T-helper 1 cell treated with Interleukin-12 subunit alpha and Interleukin-12 subunit beta and Interleukin-4 antibody, amounts not matched to agents 30 μg/mL and 1 μg/mL, for 36 hours (primary cell): ENCODE measurements around the gene PRKAG1.

Experiments
- H3K27ac Mint-ChIP-seq: one replicate; pipeline ENCODE4 v1.8.0; 2021; ENCODE audit warnings: mild to moderate bottlenecking, mixed read lengths
- H3K27me3 Mint-ChIP-seq: one replicate; pipeline ENCODE4 v1.8.0; 2021; ENCODE audit warnings: low read depth, mixed read lengths
- H3K36me3 Mint-ChIP-seq: one replicate; pipeline ENCODE4 v1.8.0; 2021; ENCODE audit warnings: low read depth, mixed read lengths
- H3K4me1 Mint-ChIP-seq: one replicate; pipeline ENCODE4 v1.8.0; 2021; ENCODE audit warnings: low read depth, mixed read lengths
- H3K4me3 Mint-ChIP-seq: one replicate; pipeline ENCODE4 v1.8.0; 2021; ENCODE audit warnings: mild to moderate bottlenecking, moderate library complexity, mixed read lengths
- H3K9me3 Mint-ChIP-seq: one replicate; pipeline ENCODE4 v1.8.0; 2021; ENCODE audit warnings: mixed read lengths

PRKAG1 gene

DNA sequence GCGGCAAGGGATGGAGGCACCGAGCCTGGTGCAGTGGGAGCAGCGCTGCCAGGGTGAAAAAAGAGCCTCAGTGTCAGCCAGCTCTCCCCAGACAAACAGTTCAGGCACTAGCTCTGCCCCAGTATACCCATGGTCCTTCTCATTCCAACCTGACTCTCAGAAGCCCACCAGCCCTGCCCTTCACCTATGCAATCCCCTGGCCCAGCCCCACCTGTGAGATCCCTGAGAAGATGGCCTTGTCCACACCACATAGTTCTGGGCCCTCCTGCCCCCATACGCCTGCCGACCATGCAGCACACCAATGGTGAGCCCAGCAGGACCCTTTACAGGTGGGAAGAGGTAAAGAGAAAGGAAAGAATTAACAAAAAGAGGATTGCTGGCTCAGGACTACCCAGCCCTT lies 35.5 kb upstream of the PRKAG1 start:
- Mint-ChIP-seq H3K9me3 (no peaks in the 10 kb centered on the region), H3K27ac (no peak overlapping the region), H3K36me3 (peaks cover 47% of the 10 kb centered on the region), H3K4me1 (peaks cover 46% of the 10 kb centered on the region), H3K27me3 (no peaks in the 10 kb centered on the region), H3K4me3 (no peak overlapping the region)

DNA sequence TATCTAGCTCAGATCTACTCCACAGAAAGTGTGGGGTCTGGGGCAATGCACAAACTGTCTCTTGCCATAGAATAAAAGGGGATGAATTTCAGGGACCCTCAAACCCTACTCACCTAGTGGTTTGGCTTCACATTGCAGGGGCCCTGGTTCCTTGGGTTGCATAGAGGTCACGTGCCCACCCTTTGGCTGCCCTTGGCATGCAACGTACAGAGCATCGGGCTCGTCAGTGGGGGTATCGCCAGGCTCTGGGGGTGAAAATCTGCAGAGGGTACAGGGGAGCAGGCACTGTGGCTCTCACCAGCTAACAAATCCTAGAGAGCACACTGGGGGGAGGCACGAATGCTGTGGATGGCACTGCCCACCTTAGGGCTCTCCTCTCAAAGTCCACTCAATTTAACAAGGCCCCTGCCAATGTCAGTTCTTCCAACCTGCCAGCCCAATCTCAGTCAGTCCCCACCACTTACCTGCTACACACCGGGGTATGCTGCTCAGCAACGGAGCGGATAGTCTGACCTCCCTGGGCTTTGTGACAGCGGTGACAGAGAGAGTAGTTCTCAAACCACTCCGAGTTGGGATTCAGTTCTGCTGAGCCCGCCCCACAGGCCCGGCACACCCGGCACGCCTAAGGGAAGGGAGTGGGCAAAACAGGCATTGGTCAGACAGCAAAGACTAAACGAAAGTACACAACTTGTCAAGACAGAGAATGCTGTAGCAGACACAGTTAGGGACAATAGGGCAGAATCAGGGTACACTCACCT lies 34.1 kb upstream of the PRKAG1 start:
- H3K36me3 Mint-ChIP-seq = peaks cover 59% of the 10 kb centered on the region
- H3K4me1 Mint-ChIP-seq = peaks cover 33% of the 10 kb centered on the region
- no peaks in the 10 kb centered on the region for H3K27me3 Mint-ChIP-seq
- H3K4me3 Mint-ChIP-seq = no peak overlapping the region
- no peaks in the 10 kb centered on the region for H3K9me3 Mint-ChIP-seq
- no peak overlapping the region for H3K27ac Mint-ChIP-seq

DNA sequence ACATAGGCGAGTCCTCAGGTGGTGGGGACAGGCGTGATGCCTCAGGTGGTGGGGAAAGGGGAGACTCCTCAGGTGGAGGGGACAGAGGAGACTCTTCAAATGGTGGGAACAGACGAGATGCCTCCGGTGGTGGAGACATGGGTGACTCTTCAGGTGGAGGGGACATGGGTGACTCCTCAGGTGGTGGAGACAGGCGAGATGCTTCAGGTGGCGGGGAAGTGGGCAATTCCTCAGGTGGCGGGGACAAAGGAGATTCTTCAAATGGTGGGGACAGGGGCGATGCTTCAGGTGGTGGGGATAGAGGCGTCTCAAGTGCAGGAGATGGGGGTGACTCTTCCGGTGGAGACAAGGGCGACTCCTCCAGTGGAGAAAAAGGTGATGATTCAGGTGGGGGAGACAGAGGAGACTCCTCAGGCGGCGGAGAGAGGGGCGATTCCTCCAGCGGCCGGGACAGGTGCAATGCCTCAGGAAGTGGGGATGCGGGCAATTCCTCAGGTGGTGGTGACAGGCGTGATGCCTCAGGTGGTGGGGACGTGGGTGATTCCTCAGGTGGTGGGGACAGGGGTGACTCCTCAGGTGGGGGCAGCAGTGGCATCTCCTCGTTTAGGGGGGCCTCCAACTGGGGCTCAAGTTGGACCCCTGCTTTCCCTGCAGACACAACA lies 33.3 kb upstream of the PRKAG1 start:
- peaks cover 55% of the 10 kb centered on the region for H3K36me3 Mint-ChIP-seq

DNA sequence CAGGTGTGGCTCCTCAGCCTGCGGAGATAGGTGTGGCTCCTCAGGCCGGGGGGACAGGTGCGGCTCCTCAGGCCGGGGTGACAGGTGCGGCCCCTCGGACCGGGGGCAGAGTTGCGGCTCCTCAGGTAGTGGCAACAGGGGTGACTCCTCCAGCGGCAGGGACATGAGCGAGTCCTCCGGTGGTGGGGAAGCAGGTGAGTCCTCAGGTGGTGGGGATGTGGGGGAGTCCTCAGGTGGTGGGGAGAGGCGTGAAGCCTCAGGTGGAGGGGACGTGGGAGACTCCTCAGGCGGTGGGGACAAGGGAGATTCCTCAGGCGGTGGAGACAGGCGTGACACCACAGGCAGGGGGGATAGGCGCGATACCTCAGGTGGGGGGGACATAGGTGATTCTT lies 32.8 kb upstream of the PRKAG1 start:
- H3K9me3 Mint-ChIP-seq = no peaks in the 10 kb centered on the region
- H3K27ac Mint-ChIP-seq = no peak overlapping the region
- peaks cover 20% of the 10 kb centered on the region for H3K4me1 Mint-ChIP-seq
- peaks cover 57% of the 10 kb centered on the region for H3K36me3 Mint-ChIP-seq
- no peaks in the 10 kb centered on the region for H3K27me3 Mint-ChIP-seq
- no peak overlapping the region for H3K4me3 Mint-ChIP-seq

More for the DNA sequence above, 33.3 kb upstream of the PRKAG1 start:
- Mint-ChIP-seq H3K4me1 (peaks cover 26% of the 10 kb centered on the region), H3K9me3 (no peaks in the 10 kb centered on the region), H3K27ac (no peak overlapping the region), H3K4me3 (no peak overlapping the region), H3K27me3 (no peaks in the 10 kb centered on the region)

DNA sequence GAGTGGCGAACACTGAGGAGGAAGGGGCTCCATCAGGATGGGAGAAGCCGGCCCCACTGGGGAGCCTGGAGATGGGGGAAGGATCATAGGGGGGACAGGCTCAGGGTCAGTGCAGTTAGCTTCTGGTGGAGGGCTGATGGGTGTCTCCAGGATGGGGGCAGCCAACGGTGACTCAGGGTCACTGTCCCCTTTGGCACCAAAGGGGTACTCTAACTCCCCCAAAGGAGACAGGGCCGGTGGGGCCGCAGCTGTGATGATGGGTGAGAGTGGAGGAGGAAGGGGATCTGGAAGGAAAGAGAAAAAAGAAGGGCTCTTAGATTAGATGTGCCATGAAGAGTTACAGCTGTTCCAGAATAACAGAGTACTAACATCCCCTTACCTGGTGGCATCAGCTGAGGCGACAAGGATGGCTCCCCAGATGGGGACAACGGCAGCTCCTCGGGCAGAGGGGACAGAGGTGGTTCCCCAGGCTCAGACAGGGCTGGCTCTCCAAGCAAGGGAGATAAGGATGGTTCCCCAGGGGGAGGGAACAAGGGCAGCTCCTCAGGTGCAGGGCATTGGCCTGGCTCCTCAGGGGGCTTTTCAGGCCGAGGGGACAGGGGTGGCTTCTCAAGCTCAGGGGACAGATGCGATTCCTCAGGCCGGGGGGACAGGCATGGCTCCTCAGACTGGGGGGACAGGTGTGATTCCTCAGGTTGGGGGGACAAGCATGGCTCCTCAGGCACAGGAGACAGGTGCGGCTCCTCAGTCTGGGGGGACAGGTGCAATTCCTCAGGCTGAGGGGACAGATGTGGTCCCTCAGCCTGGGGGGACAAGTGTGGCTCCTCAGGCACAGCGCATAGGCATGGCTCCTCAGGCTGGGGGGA lies 32.2 kb upstream of the PRKAG1 start:
- no peak overlapping the region for H3K27ac Mint-ChIP-seq
- no peak overlapping the region for H3K4me3 Mint-ChIP-seq
- no peaks in the 10 kb centered on the region for H3K27me3 Mint-ChIP-seq
- peaks cover 58% of the 10 kb centered on the region for H3K36me3 Mint-ChIP-seq
- H3K4me1 Mint-ChIP-seq = peaks cover 14% of the 10 kb centered on the region
- no peaks in the 10 kb centered on the region for H3K9me3 Mint-ChIP-seq

DNA sequence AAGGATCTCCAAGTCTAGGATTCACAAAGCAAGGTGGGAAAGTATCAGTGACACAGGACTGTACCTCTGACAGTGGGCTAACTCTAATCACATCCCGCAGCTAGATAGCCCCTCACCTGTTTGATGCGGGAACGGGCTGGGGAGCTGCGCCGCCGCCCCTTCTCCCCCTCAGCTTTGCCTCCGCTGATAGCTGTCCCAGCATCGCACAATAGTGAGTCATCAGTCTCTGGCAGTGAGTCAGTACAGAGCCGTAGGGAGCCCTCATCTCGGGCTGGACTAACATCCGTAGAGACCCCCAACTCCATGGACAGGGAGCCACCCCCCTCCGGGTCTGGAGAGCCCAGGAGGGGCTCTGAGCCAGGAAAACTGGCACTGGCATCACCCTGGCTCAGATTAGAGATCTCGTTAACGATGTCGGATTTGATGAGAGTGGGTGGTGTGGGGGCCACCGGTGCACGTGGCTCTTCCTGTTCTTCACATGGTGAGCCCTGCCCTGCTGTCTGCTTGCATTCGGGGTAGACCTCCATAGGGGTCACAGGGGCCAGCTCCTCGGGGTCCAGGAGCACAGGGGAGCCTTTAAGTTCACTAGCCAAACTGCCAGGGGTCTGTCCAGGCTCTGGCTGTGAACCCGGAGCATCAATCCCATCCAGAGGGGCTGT lies 31.1 kb upstream of the PRKAG1 start:
- H3K27me3 Mint-ChIP-seq = no peaks in the 10 kb centered on the region
- no peak overlapping the region for H3K4me3 Mint-ChIP-seq
- H3K36me3 Mint-ChIP-seq = peaks cover 55% of the 10 kb centered on the region
- H3K4me1 Mint-ChIP-seq = peaks cover 5% of the 10 kb centered on the region
- no peaks in the 10 kb centered on the region for H3K9me3 Mint-ChIP-seq
- no peak overlapping the region for H3K27ac Mint-ChIP-seq

DNA sequence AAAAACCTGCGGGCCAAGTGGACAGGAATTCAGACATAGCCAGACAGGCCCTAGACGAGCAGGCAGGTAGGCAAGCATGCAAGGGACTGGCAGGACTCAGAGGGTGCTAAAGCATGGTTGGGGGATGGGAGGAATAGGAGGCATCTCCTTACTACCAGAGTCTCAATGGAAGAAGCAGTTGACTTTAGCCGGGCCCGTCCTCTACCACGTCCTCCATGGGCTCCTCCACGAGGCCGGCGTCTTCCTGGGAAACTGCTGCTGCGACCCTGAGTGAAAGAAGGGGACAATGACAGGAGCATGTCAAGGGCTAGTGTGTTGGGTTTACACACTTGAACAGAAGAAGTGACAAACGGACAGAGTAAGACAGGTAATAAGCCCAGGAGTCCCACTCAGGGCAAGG lies 30.4 kb upstream of the PRKAG1 start:
- no peaks in the 10 kb centered on the region for H3K9me3 Mint-ChIP-seq
- peaks cover 59% of the 10 kb centered on the region for H3K36me3 Mint-ChIP-seq
- no peak overlapping the region for H3K4me3 Mint-ChIP-seq
- no peaks in the 10 kb centered on the region for H3K27me3 Mint-ChIP-seq
- peaks cover 4% of the 10 kb centered on the region for H3K4me1 Mint-ChIP-seq
- H3K27ac Mint-ChIP-seq = no peak overlapping the region

DNA sequence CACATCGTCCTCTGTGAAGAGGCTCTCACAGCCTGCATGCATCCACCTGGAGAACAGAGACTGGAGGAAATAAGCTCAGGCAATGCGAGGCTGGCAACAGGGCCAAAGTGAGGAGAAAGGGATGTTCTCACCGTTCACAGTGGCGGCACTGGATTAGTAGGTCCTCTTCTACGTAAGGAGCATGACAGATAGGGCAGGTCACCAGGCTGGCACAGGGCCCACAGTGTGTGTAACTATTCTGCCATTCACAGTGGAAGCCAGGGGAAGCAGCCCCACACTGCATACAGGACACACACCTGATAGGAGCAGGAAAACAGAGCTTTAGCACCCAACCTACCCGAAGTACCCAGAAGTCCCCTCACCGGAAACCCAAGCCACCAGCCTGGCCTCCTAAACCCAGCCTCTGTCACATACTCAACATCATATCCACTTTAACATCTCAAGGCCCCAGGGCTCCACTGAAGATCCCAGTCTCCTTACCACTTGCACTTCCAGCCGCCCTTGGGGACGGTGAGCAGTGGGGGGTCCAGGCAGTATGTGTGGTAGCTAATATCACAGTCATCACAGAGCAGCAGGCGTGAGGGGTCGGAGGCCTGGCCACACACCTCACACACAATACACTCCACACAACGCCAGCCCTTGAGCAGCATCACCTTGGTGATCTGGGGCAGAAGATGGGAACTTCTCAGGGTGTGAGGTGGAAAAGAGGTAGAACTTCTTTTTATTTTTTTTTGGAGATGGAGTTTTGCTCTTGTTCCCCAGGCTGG lies 27.7 kb upstream of the PRKAG1 start:
- no peaks in the 10 kb centered on the region for H3K27me3 Mint-ChIP-seq
- no peaks in the 10 kb centered on the region for H3K9me3 Mint-ChIP-seq
- H3K27ac Mint-ChIP-seq = no peak overlapping the region
- no peak overlapping the region for H3K4me3 Mint-ChIP-seq
- peaks cover 55% of the 10 kb centered on the region for H3K36me3 Mint-ChIP-seq
- H3K4me1 Mint-ChIP-seq = no peaks in the 10 kb centered on the region

DNA sequence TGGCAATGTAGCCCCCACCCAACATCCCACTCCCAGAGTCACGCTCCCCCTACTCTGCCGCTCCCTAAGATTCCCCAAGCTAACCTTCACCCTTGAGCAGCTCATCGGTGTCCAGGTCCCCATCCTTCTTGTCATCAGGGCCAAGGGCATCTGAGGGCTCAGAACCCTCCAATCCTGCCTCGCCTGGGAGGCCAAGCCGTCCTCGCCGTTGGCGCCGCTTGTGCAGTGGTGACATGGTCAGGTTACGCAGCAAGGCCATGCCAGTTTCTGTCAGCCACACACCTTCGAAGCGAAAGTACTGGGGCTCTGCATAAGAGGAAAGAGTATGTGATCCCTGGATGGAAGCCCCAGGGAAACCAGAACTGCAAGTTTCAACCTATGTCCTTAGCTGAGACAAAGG lies 26.1 kb upstream of the PRKAG1 start:
- H3K4me1 Mint-ChIP-seq = no peaks in the 10 kb centered on the region
- H3K4me3 Mint-ChIP-seq = no peak overlapping the region
- no peaks in the 10 kb centered on the region for H3K27me3 Mint-ChIP-seq
- no peaks in the 10 kb centered on the region for H3K9me3 Mint-ChIP-seq
- H3K27ac Mint-ChIP-seq = no peak overlapping the region
- H3K36me3 Mint-ChIP-seq = peaks cover 55% of the 10 kb centered on the region

DNA sequence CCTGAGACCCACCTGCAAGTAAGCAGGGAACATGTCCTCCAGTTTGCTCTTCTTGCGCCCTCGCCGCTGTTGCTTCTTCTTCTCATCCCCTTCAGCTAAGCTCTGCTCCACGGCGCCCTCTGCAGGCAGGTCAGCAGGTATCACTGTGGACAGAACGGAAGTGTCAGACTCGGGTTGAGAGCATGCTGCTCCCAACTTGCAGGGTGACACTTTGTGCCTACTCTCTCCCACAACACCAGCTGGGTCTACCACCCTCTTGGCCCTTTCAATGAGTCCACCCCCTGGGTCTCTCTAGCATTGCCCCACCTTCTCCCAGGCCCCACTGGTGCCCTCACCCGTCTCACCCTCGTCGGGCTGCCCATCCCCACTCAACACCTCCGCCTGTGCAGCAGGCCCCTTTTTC lies 25.3 kb upstream of the PRKAG1 start:
- Mint-ChIP-seq H3K27me3 (no peaks in the 10 kb centered on the region), H3K27ac (peak overlapping the region; percentile 14), H3K4me3 (no peak overlapping the region), H3K36me3 (peaks cover 53% of the 10 kb centered on the region), H3K9me3 (no peaks in the 10 kb centered on the region), H3K4me1 (no peaks in the 10 kb centered on the region)

DNA sequence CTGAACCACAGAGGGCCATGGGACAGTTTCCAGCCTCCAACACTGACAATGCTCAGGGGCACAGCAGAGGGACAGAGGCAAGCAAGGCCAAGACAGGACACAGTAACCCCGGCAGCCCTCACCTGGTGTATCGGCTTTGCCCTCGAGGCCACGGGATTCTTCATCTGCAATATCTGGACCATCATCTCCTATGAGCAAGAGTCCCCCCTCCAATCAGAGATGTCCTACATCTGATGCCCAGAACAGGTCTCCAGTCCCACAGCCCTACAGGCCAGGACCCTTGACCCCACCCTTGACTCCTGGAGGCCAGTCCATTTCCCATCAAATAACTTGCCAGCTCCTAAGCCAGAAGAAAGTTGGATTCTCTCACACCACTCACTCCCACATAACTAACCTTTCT lies 24.7 kb upstream of the PRKAG1 start:
- H3K4me3 Mint-ChIP-seq = no peak overlapping the region
- H3K36me3 Mint-ChIP-seq = peaks cover 52% of the 10 kb centered on the region
- H3K27ac Mint-ChIP-seq = no peak overlapping the region
- H3K9me3 Mint-ChIP-seq = no peaks in the 10 kb centered on the region
- no peaks in the 10 kb centered on the region for H3K4me1 Mint-ChIP-seq
- no peaks in the 10 kb centered on the region for H3K27me3 Mint-ChIP-seq

DNA sequence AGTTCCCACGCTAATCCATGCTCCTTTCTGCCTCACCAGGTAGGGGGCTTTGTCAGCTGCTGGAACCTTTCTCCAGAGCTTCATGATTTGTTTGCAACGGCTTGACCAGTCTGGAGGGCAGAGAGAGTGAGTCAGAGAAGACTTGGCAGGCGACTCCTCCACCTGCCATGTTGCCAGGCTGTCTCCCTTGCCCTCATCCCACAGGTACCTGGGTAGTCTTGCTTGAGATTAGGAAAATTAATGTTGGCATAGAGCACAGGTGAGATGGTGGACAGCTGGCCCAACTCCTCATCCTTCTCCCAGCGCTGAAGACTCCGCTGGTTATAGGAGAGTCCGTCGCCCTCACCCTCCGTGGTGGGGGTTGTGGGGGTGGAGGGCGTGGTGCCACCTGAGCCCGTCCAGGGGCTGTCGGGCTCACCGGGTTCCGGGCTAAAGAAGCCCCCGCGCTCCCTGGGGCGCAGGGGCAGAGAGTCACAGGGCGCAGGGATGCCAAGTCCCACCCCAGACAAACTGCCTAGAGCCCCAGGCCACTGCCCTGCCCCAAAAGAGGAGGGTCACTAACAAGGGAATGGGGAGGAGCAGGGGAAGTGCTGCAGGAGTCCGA lies 23.4 kb upstream of the PRKAG1 start:
- Mint-ChIP-seq H3K36me3 (peaks cover 52% of the 10 kb centered on the region), H3K27ac (no peak overlapping the region), H3K27me3 (no peaks in the 10 kb centered on the region), H3K4me1 (no peaks in the 10 kb centered on the region), H3K4me3 (no peak overlapping the region), H3K9me3 (no peaks in the 10 kb centered on the region)

DNA sequence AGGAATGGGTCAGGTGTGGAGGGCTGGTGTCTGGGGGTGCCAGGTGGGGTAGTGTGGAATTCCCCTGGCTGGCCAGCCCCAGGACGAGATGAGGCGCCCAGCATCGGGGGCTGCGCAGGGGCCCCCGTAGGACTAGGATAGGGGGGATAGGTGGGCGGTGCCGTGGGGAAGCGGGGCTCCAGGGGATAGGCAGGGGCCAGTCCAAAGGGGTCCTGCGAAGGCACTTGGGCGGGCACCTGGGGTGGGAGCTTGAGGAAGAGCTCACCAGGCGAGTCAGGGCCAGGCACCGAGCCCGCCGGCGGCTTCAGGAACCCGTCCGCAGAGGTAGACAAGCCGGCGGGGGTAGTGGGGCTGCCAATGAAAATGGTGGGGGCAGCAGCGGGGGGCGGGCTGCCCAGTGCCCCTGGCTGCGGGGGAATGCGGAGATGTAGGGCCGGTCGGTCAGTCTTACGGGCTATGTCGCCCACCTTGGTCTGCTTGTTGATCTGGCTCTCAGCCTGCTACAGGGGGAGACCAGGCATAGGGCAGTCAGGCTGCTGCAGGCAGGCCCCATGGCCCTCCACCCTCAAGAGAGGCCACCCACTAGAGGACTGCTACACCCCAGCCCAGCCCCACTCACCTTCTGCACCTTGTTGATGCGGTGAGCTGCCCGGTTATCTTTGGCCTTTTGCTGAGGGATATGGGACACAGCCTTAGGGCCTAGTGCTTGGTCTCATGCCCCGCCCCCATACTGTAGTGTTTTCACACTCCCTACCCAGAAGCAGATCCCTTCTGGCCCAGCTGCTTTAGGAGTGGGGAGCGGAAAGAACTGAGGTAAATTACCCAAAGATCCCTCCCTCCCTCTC lies 22.7 kb upstream of the PRKAG1 start:
- no peaks in the 10 kb centered on the region for H3K9me3 Mint-ChIP-seq
- no peak overlapping the region for H3K27ac Mint-ChIP-seq
- no peak overlapping the region for H3K4me3 Mint-ChIP-seq
- peaks cover 50% of the 10 kb centered on the region for H3K36me3 Mint-ChIP-seq
- H3K27me3 Mint-ChIP-seq = no peaks in the 10 kb centered on the region
- no peaks in the 10 kb centered on the region for H3K4me1 Mint-ChIP-seq
